T-cell (primary cell): ENCODE data around the gene TAF11L14. TPM values are rescaled to one million over a fixed set of nuclear protein-coding genes. Genes with fewer than 3 reads are reported as not detected.

Experiments used
- ATAC-seq, 4 experiments: fragments of 200-7000 bp in 3 of 4; fragments of 150-1000 bp in 1 of 4; cut with Tn5 transposase; replicated peaks in 1 of 4; 1 replicate in 3 of 4; 2 replicates in 1 of 4; pipeline ENCODE4 v1.10.0; 2021; ENCODE audit warnings: moderate library complexity in 3 of 4, mild to moderate bottlenecking in 2 of 4, moderate number of reproducible peaks in 1 of 4
- CTCF ChIA-PET, 2 donors: fragments of 300-600 bp; sonication (Branson Sonifier 250); formaldehyde crosslinking; loops; one replicate each; lab custom pipeline; 2022; ENCODE audit warnings: antibody characterized with exemption in 2 of 2; lab: Charles Lee
- POLR2A ChIA-PET, 2 donors: fragments of 300-600 bp; sonication (Branson Sonifier 250); formaldehyde crosslinking; loops; one replicate each; lab custom pipeline; 2022; ENCODE audit warnings: antibody characterized with exemption in 2 of 2; lab: Charles Lee
- DNase-seq, 35 experiments: peaks; one replicate each; pipeline versions ENCODE4 v3.0.0 to v3.0.0-alpha.2; 2013 to 2023
- H3K27ac ChIP-seq: one replicate; pipeline ENCODE4 v1.5.1; 2013; ENCODE audit warnings: low read length
- H3K27me3 ChIP-seq, 2 experiments: replicated peaks in 1 of 2; 1 replicate in 1 of 2; 2 replicates in 1 of 2; pipeline versions ENCODE4 v1.6.1 to v1.7.0; 2013; ENCODE audit warnings: low read length in 1 of 2, mixed read lengths in 1 of 2; ENCODE audit not compliant: control insufficient read depth in 2 of 2, insufficient read depth in 2 of 2; ENCODE audit errors: extremely low read depth in 1 of 2
- H3K36me3 ChIP-seq, 2 donors: 1 replicate in 1 of 2; 2 replicates in 1 of 2; pipeline versions ENCODE4 v1.6.1 to v1.7.0; 2013; ENCODE audit warnings: low read length in 1 of 2; ENCODE audit not compliant: control insufficient read depth in 2 of 2, insufficient read depth in 1 of 2; ENCODE audit errors: extremely low read depth in 1 of 2
- H3K4me1 ChIP-seq, 2 experiments: 1 replicate in 1 of 2; 2 replicates in 1 of 2; pipeline versions ENCODE4 v1.6.1 to v1.7.0; 2013; ENCODE audit warnings: low read length in 2 of 2, mixed read lengths in 1 of 2; ENCODE audit not compliant: insufficient read depth in 2 of 2, control insufficient read depth in 1 of 2; ENCODE audit errors: extremely low read depth in 1 of 2
- H3K4me3 ChIP-seq, 2 donors: 1 replicate in 1 of 2; 2 replicates in 1 of 2; pipeline versions ENCODE4 v1.5.1 to v1.7.0; 2013; ENCODE audit warnings: mild to moderate bottlenecking in 2 of 2, low read length in 1 of 2, moderate library complexity in 1 of 2; ENCODE audit not compliant: control insufficient read depth in 1 of 2; ENCODE audit errors: extremely low read depth in 1 of 2
- H3K9me3 ChIP-seq: 2 replicates; pipeline ENCODE4 v1.7.0; 2013
- H3K27ac Mint-ChIP-seq, 2 donors: one replicate each; pipeline ENCODE4 v1.8.0; 2020 to 2021; ENCODE audit warnings: mild to moderate bottlenecking in 2 of 2, mixed read lengths in 2 of 2
- H3K27me3 Mint-ChIP-seq, 2 donors: one replicate each; pipeline ENCODE4 v1.8.0; 2021 to 2022; ENCODE audit warnings: mixed read lengths in 2 of 2
- H3K36me3 Mint-ChIP-seq: one replicate; pipeline ENCODE4 v1.8.0; 2021; ENCODE audit warnings: mixed read lengths
- H3K4me1 Mint-ChIP-seq, 3 donors: one replicate each; pipeline ENCODE4 v1.8.0; 2020 to 2022; ENCODE audit warnings: mixed read lengths in 3 of 3, mild to moderate bottlenecking in 1 of 3
- H3K4me3 Mint-ChIP-seq, 3 donors: one replicate each; pipeline ENCODE4 v1.8.0; 2020 to 2022; ENCODE audit warnings: mild to moderate bottlenecking in 3 of 3, mixed read lengths in 3 of 3, moderate library complexity in 3 of 3
- H3K9me3 Mint-ChIP-seq, 3 donors: one replicate each; pipeline ENCODE4 v1.8.0; 2020 to 2022; ENCODE audit warnings: mixed read lengths in 3 of 3
- WGBS: methylation state at CpG from one replicate; pipeline ENCODE4 v1.1.5; 2013; ENCODE audit warnings: missing lambda C conversion rate; ENCODE audit not compliant: insufficient coverage; 5-methylcytosine and 5-hydroxymethylcytosine counted together
- total RNA-seq, 35 experiments: library from RNA in 6 of 35; stranded (reverse) in 6 of 35; fragments of 120-200 nt in 1 of 35; gene quantifications; one replicate each; pipeline versions ENCODE4 v1.2.1 to v1.2.4 and lab custom pipeline; 2013 to 2026

Gene TAF11L14
- total RNA-seq, 5 donors from 2014 or later (not counting 1 experiment from before 2014, with no cell fraction given): not detected

GRCh38 chr5:17666726-17667235, 32.5 kb downstream of the TAF11L14 start:
- Histone ChIP-seq H3K36me3 (no peaks in the 10 kb centered on the region), H3K27me3 (no peaks in the 10 kb centered on the region), H3K4me1 (no peaks in the 10 kb centered on the region), H3K9me3 (peaks cover 4% of the 10 kb centered on the region), H3K27ac (no peak overlapping the region), H3K4me3 (no peak overlapping the region)
- no peak overlapping the region for H3K27ac Mint-ChIP-seq
- POLR2A ChIA-PET: no interaction called here
- CTCF ChIA-PET: no interaction called here
- H3K27me3 Mint-ChIP-seq: no peaks in the 10 kb centered on the region
- no peaks in the 10 kb centered on the region for H3K36me3 Mint-ChIP-seq
- H3K4me3 Mint-ChIP-seq: no peak overlapping the region
- WGBS: no CpG with 5 or more reads among the region's 3 CpGs
- no peak for DNase-seq
- no peaks in the 10 kb centered on the region for H3K4me1 Mint-ChIP-seq
- peaks cover 6 to 27% (median 17%) of the 10 kb centered on the region in 3 donors for H3K9me3 Mint-ChIP-seq
- ATAC-seq: no peak

- Histone ChIP-seq H3K27ac (no peak overlapping the region), H3K4me3 (no peak overlapping the region), H3K36me3 (no peaks in the 10 kb centered on the region), H3K27me3 (no peaks in the 10 kb centered on the region), H3K4me1 (no peaks in the 10 kb centered on the region), H3K9me3 (peaks cover 4% of the 10 kb centered on the region)
- 95% methylated on average over 11 of the region's 14 CpGs for WGBS
- no peaks in the 10 kb centered on the region for H3K4me1 Mint-ChIP-seq
- H3K36me3 Mint-ChIP-seq: no peaks in the 10 kb centered on the region
- no peak overlapping the region for H3K4me3 Mint-ChIP-seq
- H3K27ac Mint-ChIP-seq: no peak overlapping the region
- ChIA-PET POLR2A (no interaction called here), CTCF (no interaction called here)
- DNase-seq: no peak
- H3K9me3 Mint-ChIP-seq: peaks cover 7 to 26% (median 16%) of the 10 kb centered on the region in 3 donors
- no peak for ATAC-seq
- no peaks in the 10 kb centered on the region for H3K27me3 Mint-ChIP-seq
These were observed 36.1 kb downstream of the TAF11L14 start for GRCh38 chr5:17670353-17670752.

GRCh38 chr5:17678751-17679324, 44.6 kb downstream of the TAF11L14 start:
- no peaks in the 10 kb centered on the region for H3K36me3 Mint-ChIP-seq
- Histone ChIP-seq H3K9me3 (no peaks in the 10 kb centered on the region), H3K27me3 (no peaks in the 10 kb centered on the region), H3K27ac (no peak overlapping the region), H3K4me1 (no peaks in the 10 kb centered on the region), H3K36me3 (no peaks in the 10 kb centered on the region), H3K4me3 (no peak overlapping the region)
- WGBS: 43% methylated on average over 1 of the region's 4 CpGs
- POLR2A ChIA-PET: no interaction called here
- no peak for ATAC-seq
- peaks cover 6 to 12% (median 8%) of the 10 kb centered on the region in 3 donors for H3K9me3 Mint-ChIP-seq
- no peaks in the 10 kb centered on the region for H3K27me3 Mint-ChIP-seq
- no peak overlapping the region for H3K4me3 Mint-ChIP-seq
- no peak overlapping the region for H3K27ac Mint-ChIP-seq
- H3K4me1 Mint-ChIP-seq: no peaks in the 10 kb centered on the region
- DNase-seq: no peak
- CTCF ChIA-PET: no interaction called here

DNA sequence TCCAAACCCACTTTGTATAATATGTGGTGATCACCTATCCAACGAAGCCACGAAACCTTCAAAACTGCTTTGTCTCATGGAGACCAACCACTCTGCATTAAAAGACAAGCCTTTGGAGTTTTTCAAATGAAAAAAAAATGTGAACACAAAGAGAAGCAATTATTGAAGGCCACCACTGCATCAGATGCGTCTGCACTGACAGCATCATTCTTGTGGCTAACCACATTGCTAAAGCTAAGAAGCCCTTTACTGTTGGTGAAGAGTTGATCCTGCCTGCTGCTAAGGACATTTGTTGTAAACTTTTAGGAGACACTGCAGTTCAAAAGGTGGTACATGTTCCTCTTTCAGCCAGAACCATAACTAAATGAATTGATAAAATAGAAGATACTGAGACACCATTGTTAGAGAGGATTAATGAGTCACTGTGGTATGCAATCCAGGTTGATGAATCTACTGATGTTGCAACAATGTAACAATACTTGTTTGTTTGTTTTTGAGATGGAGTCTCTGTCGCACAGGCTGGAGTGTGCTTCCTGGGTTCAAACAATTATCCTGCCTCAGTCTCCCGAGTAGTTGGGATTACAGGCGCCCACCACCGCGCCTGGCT, 45.4 kb downstream of the TAF11L14 start:
- ATAC-seq (no peak), DNase-seq (no peak)
- Mint-ChIP-seq H3K4me3 (no peak overlapping the region), H3K9me3 (peaks cover 6 to 12% (median 6%) of the 10 kb centered on the region in 3 donors), H3K27ac (no peak overlapping the region), H3K36me3 (no peaks in the 10 kb centered on the region), H3K27me3 (no peaks in the 10 kb centered on the region), H3K4me1 (no peaks in the 10 kb centered on the region)
- no peaks in the 10 kb centered on the region for H3K4me1 ChIP-seq
- no peaks in the 10 kb centered on the region for H3K27me3 ChIP-seq
- ChIA-PET CTCF (no interaction called here), POLR2A (no interaction called here)
- no peak overlapping the region for H3K27ac ChIP-seq
- H3K36me3 ChIP-seq: no peaks in the 10 kb centered on the region
- no peaks in the 10 kb centered on the region for H3K9me3 ChIP-seq
- WGBS: 96% methylated on average over 6 of the region's 8 CpGs
- H3K4me3 ChIP-seq: no peak overlapping the region

GRCh38 chr5:17680737-17681136, 46.5 kb downstream of the TAF11L14 start:
- CTCF ChIA-PET: interaction anchor here in 1 of 2 donors (0.5 kb wide), 1 partner anchor 625 kb away, joined by 3 read pairs; no protein-coding TSS in a partner anchor
- Mint-ChIP-seq H3K27ac (no peak overlapping the region), H3K9me3 (peaks cover 3 to 12% (median 6%) of the 10 kb centered on the region in 3 donors), H3K27me3 (no peaks in the 10 kb centered on the region), H3K4me1 (no peaks in the 10 kb centered on the region), H3K36me3 (no peaks in the 10 kb centered on the region), H3K4me3 (no peak overlapping the region)
- DNase-seq: no peak
- no peak for ATAC-seq
- no CpG with 5 or more reads among the region's 2 CpGs for WGBS
- Histone ChIP-seq H3K4me1 (no peaks in the 10 kb centered on the region), H3K27me3 (no peaks in the 10 kb centered on the region), H3K36me3 (no peaks in the 10 kb centered on the region), H3K27ac (no peak overlapping the region), H3K4me3 (no peak overlapping the region), H3K9me3 (no peaks in the 10 kb centered on the region)
- POLR2A ChIA-PET: no interaction called here
